OCI-LY7 (cell line): ENCODE results near the gene HAUS2. TPM values are rescaled to one million over a fixed set of nuclear protein-coding genes. Genes with fewer than 3 reads are reported as not detected.

Experiments used
- BruUV-seq: library from RNA; stranded (reverse); fragments of 400-500 nt; replicated peaks from 2 replicates; lab custom pipeline; 2021; lab: Mats Ljungman, UMichigan
- CTCF ChIA-PET: fragments of 300-600 bp; sonication (Branson Sonifier 250); formaldehyde crosslinking; loops from one replicate; lab custom pipeline; 2022; ENCODE audit warnings: antibody characterized with exemption; ENCODE audit not compliant: unreplicated experiment; lab: Charles Lee
- POLR2A ChIA-PET: fragments of 300-600 bp; sonication (Branson Sonifier 250); formaldehyde crosslinking; loops from one replicate; lab custom pipeline; 2022; ENCODE audit warnings: antibody characterized with exemption; lab: Charles Lee
- DNase-seq: peaks from one replicate; pipeline ENCODE4 v3.0.0-alpha.2; 2015; ENCODE audit warnings: low spot score
- H2AFZ ChIP-seq: fragments of 200-600 bp; sonication (generic), shearing (Covaris generic); 2 replicates; pipeline ENCODE4 v1.6.1; 2014; ENCODE audit warnings: mild to moderate bottlenecking, antibody characterized with exemption, low read length, moderate library complexity
- H3K27ac ChIP-seq: fragments of 200-600 bp; sonication (generic); 2 replicates; pipeline ENCODE4 v1.5.1; 2014; ENCODE audit warnings: mixed run types, low read depth, mild to moderate bottlenecking, moderate library complexity, low read length, inconsistent platforms; ENCODE audit not compliant: poor library complexity, severe bottlenecking
- H3K36me3 ChIP-seq: fragments of 200-600 bp; sonication (generic); 2 replicates; pipeline ENCODE4 v1.6.1; 2014; ENCODE audit warnings: mild to moderate bottlenecking, antibody characterized with exemption, low read length, moderate library complexity, mixed read lengths; ENCODE audit not compliant: insufficient read depth
- H3K4me1 ChIP-seq: fragments of 200-600 bp; sonication (generic); 2 replicates; pipeline ENCODE4 v1.5.1; 2014; ENCODE audit warnings: mild to moderate bottlenecking, low read length; ENCODE audit not compliant: insufficient read depth, poor library complexity, severe bottlenecking
- H3K4me2 ChIP-seq: fragments of 200-600 bp; sonication (generic); 2 replicates; pipeline ENCODE4 v1.6.1; 2014; ENCODE audit warnings: mild to moderate bottlenecking, low read length
- H3K4me3 ChIP-seq: fragments of 200-600 bp; sonication (generic); 2 replicates; pipeline ENCODE4 v1.5.1; 2014; ENCODE audit warnings: mild to moderate bottlenecking, low read depth, low read length; ENCODE audit not compliant: poor library complexity, severe bottlenecking
- H3K79me2 ChIP-seq: fragments of 200-600 bp; sonication (generic); 2 replicates; pipeline ENCODE4 v1.6.1; 2016; ENCODE audit warnings: low read depth, mild to moderate bottlenecking, low read length, moderate library complexity, mixed read lengths; ENCODE audit not compliant: insufficient read depth
- H3K9me2 ChIP-seq: fragments of 200-600 bp; sonication (generic); 2 replicates; pipeline ENCODE4 v1.6.1; 2016; ENCODE audit warnings: mild to moderate bottlenecking, low read length, mixed read lengths; ENCODE audit not compliant: insufficient read depth
- H3K9me3 ChIP-seq: fragments of 200-600 bp; sonication (generic); 2 replicates; pipeline ENCODE4 v1.6.1; 2014; ENCODE audit warnings: mild to moderate bottlenecking, mixed run types, low read length, mixed read lengths
- H4K20me1 ChIP-seq: fragments of 200-600 bp; sonication (generic); 2 replicates; pipeline ENCODE4 v1.6.1; 2014; ENCODE audit warnings: mild to moderate bottlenecking, antibody characterized with exemption, low read length, moderate library complexity, mixed read lengths; ENCODE audit not compliant: insufficient read depth
- CTCF ChIP-seq: fragments of 200-600 bp; sonication (generic); conservative IDR thresholded peaks from 2 replicates; pipeline ENCODE4 v1.5.1; 2014; ENCODE audit warnings: mild to moderate bottlenecking, antibody characterized with exemption, low read length, moderate library complexity, mixed read lengths
- EZH2phosphoT487 ChIP-seq: fragments of 200-600 bp; sonication (generic); IDR thresholded peaks from 2 replicates; pipeline ENCODE4 v1.6.1; 2018; ENCODE audit warnings: low read depth, borderline replicate concordance, mild to moderate bottlenecking, mixed run types, antibody characterized with exemption, low read length, moderate library complexity, mixed read lengths
- intact Hi-C: fragments of 100-400 bp; cut with micrococcal nuclease; formaldehyde crosslinking; loops from one replicate; pipeline ENCODE4 v1.10.0; 2022; ENCODE audit not compliant: unreplicated experiment
- total RNA-seq, 2 experiments: library from RNA; depleted of rRNA in 1 of 2; stranded (reverse); fragments of >200 nt in 1 of 2; shearing (Covaris generic) in 1 of 2; gene quantifications; 2 replicates each; pipeline ENCODE4 v1.2.3, GENCODE V29; 2014 to 2022

HAUS2 gene
- total RNA-seq, 2 experiments from 2014 or later = 43.7 to 50.4 TPM

GRCh38 chr15:42602501-42602900 is 53.9 kb downstream of the HAUS2 start:
- intact Hi-C loops = no loop called here
- H3K9me3 ChIP-seq = peaks cover 25% of the 10 kb centered on the region
- ChIA-PET POLR2A (no interaction called here), CTCF (no interaction called here)
- H3K79me2 ChIP-seq = no peaks in the 10 kb centered on the region
- peaks cover 44% of the 10 kb centered on the region for H3K36me3 ChIP-seq
- no peak for DNase-seq
- no peak overlapping the region for H3K4me3 ChIP-seq
- TF ChIP-seq CTCF (no peak), EZH2phosphoT487 (no peak)
- BruUV-seq = no TSS peak
- no peak overlapping the region for H3K27ac ChIP-seq
- H2AFZ ChIP-seq = no peak overlapping the region
- no peak overlapping the region for H3K4me2 ChIP-seq
- H3K9me2 ChIP-seq = no peaks in the 10 kb centered on the region
- H3K4me1 ChIP-seq = peaks cover 51% of the 10 kb centered on the region
- H4K20me1 ChIP-seq = no peaks in the 10 kb centered on the region

- Histone ChIP-seq H3K4me2 (peak overlapping the region; percentile 55; the same call in 1 of the 2 replicates), H4K20me1 (no peaks in the 10 kb centered on the region), H3K4me3 (no peak overlapping the region), H3K9me3 (peaks cover 25% of the 10 kb centered on the region), H3K79me2 (no peaks in the 10 kb centered on the region), H3K27ac (peak overlapping the region; percentile 83), H2AFZ (no peak overlapping the region), H3K36me3 (peaks cover 44% of the 10 kb centered on the region), H3K9me2 (no peaks in the 10 kb centered on the region), H3K4me1 (peaks cover 66% of the 10 kb centered on the region)
- no peak for TF ChIP-seq CTCF
- no peak for TF ChIP-seq EZH2phosphoT487
- intact Hi-C loops = no loop called here
- ChIA-PET CTCF (no interaction called here), POLR2A (no interaction called here)
- no TSS peak for BruUV-seq
- DNase-seq = no peak
Observed at GRCh38 chr15:42603978-42604377, 55.3 kb downstream of the HAUS2 start.

GRCh38 chr15:42604894-42605744 is 56.5 kb downstream of the HAUS2 start:
- H3K4me1 ChIP-seq = peaks cover 70% of the 10 kb centered on the region
- H3K4me3 ChIP-seq = peak overlapping the region; percentile 16

More at GRCh38 chr15:42604894-42605744, 56.5 kb downstream of the HAUS2 start:
- Histone ChIP-seq H3K27ac (peak overlapping the region; percentile 83), H4K20me1 (no peaks in the 10 kb centered on the region), H3K9me2 (no peaks in the 10 kb centered on the region), H3K4me2 (peak overlapping the region; percentile 55), H2AFZ (no peak overlapping the region; the same call in 1 of the 2 replicates), H3K36me3 (peaks cover 35% of the 10 kb centered on the region), H3K79me2 (no peaks in the 10 kb centered on the region), H3K9me3 (peaks cover 25% of the 10 kb centered on the region)
- intact Hi-C loops = loop anchor here (5.0 kb wide), 1 partner anchor 42 kb away; no protein-coding TSS in a partner anchor
- DNase-seq = peak; percentile 94
- POLR2A ChIA-PET = interaction anchor here (0.6 to 1.2 kb wide), 4 partner anchors 12 to 114 kb away, joined by 3 to 5 read pairs (median 4); partner anchors contain the start of gene ZNF106
- no TSS peak for BruUV-seq
- TF ChIP-seq CTCF (no peak), EZH2phosphoT487 (no peak)
- CTCF ChIA-PET = no interaction called here
